RPMI7951 (cell line): ENCODE results near the gene ACIN1. TPM values are rescaled to one million over a fixed set of nuclear protein-coding genes. Genes with fewer than 3 reads are reported as not detected.

Source experiments
- DNase-seq: peaks from one replicate; pipeline ENCODE4 v3.0.0-alpha.2; 2012; ENCODE audit warnings: low read depth
- total RNA-seq: library from RNA; depleted of rRNA; stranded (reverse); fragments of >200 nt; shearing (Covaris generic); gene quantifications from 2 replicates; pipeline ENCODE4 v1.2.3, GENCODE V29; 2014

Gene ACIN1
- total RNA-seq, 1 experiment from 2014 or later, result 38.9 TPM

- no peak for DNase-seq
Observed at GRCh38 chr14:23104591-23105347, 9.8 kb upstream of the ACIN1 start, which contains the start of gene CIROP. CIROP (minus strand) TSS chr14:23104989; CDS start chr14:23104920, 69 bp downstream.

GRCh38 chr14:23104070-23104590 is 9.2 kb upstream of the ACIN1 start:
- no peak for DNase-seq

- DNase-seq, result no peak
Observed at GRCh38 chr14:23103581-23103980, 8.6 kb upstream of the ACIN1 start.

GRCh38 chr14:23102801-23103200 is 7.9 kb upstream of the ACIN1 start:
- DNase-seq, result no peak

GRCh38 chr14:23101986-23102625 is 7.2 kb upstream of the ACIN1 start:
- no peak for DNase-seq

- DNase-seq, result no peak
Observed at GRCh38 chr14:23101213-23101970, 6.5 kb upstream of the ACIN1 start.

GRCh38 chr14:23099212-23099861 is 4.4 kb upstream of the ACIN1 start:
- DNase-seq, result no peak

- no peak for DNase-seq
Observed at GRCh38 chr14:23097786-23098185, 2.9 kb upstream of the ACIN1 start.

- DNase-seq, result peak; percentile 98
Observed at GRCh38 chr14:23095196-23096108, 516 bp upstream of the ACIN1 start, which contains the start of gene C14orf119. C14orf119 (plus strand) TSS chr14:23095505; CDS start chr14:23097659, 2,154 bp downstream.

- no peak for DNase-seq
Observed at GRCh38 chr14:23093991-23094665, 808 bp downstream of the ACIN1 start.

- DNase-seq, result no peak
Observed at GRCh38 chr14:23093526-23093925, 1.4 kb downstream of the ACIN1 start.

- DNase-seq, result no peak
Observed at GRCh38 chr14:23093104-23093503, 1.8 kb downstream of the ACIN1 start.

GRCh38 chr14:23091294-23092225 is 3.4 kb downstream of the ACIN1 start:
- DNase-seq, result no peak

GRCh38 chr14:23090254-23090636 is 4.7 kb downstream of the ACIN1 start:
- no peak for DNase-seq

- no peak for DNase-seq
Observed at GRCh38 chr14:23089498-23090253, 5.3 kb downstream of the ACIN1 start.

GRCh38 chr14:23086565-23086964 is 8.4 kb downstream of the ACIN1 start:
- DNase-seq, result no peak

- DNase-seq, result no peak
Observed at GRCh38 chr14:23085458-23085857, 9.5 kb downstream of the ACIN1 start.

GRCh38 chr14:23080474-23080873 is 14.5 kb downstream of the ACIN1 start:
- no peak for DNase-seq
